ENCODE results near the gene DCHS2.

DCHS2 gene

GRCh38 chr4:154414371-154414770 lies 77.2 kb downstream of the DCHS2 start:
- no peak for DNase-seq (ENCODE audit: extremely low spot score, insufficient read length, low read depth)
- no peak for FAIRE-seq

- FAIRE-seq = no peak
- DNase-seq (ENCODE audit: extremely low spot score, insufficient read length, low read depth) = no peak
These were observed 84.2 kb downstream of the DCHS2 start for GRCh38 chr4:154407443-154407842.

DNA sequence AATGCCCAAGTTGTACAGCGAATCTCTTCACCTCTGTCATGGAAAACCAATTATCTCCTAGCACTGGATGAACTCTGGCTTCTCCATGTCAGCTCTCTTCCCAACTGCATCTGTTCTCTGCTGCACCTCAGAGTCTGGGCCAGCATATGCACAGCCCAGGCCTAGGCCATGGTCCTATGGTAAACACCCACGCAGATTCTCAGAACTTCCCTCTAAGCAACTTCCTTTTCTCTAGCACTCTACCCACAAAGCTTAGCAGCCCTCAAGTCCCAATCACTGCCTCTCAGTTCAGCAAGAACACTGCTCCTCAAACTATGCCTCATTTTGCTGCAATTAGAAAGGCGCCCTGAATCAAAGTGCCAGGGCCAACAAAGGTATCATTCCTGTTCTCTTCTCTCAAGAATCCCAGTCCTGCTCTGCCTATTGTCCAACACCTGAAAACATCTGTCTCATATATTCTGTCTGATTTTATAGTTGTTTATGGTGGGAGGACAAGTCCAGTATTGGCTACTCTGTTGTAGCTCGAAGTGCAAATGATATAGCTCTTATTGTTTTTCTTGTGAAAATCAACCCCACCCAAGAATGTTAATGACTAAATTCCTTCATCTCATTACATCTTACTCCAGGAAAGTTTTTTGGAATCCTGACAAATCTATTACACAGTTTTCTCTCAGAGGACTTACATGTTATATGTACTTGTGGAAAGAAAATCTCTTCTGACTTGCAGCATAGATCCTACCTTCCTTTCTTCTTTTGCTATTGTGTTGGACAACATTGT lies 85.4 kb downstream of the DCHS2 start:
- peak; percentile 56 for FAIRE-seq
- no peak for DNase-seq (ENCODE audit: extremely low spot score, insufficient read length, low read depth)

DNA sequence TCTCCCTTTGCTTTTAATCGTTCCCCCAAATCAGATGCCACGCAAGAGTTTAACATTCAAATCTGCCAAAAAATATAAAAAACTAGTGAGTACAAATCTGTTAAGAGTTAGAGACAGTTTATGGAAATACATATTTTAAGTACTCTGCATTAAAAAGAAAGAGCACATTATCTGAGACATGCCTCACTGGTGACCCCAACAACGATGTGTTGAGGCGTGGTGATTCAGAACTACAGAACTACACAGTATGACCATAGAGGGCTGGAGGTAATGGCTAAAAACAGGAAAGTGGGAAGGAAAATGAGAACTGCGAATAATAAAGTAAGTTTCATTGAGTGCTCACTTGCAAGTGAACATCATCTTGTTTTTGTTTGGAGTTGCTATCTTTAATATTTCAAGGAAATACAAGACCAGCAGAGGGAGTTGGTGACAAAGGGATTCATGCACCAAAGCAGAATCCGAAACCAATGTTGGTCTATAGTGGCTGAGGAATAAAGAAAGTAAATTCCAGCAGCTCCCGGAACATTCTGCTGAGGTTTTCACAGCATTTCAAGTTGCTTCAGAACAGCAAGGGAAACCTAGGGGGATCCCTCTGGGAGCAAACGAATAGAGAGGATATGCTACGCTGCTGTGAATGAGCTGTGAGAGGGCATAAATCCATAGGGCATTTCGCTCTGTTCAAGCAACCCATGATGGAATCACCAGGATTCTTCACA lies 92.2 kb downstream of the DCHS2 start:
- FAIRE-seq = peak; percentile 42
- DNase-seq (ENCODE audit: extremely low spot score, insufficient read length, low read depth) = no peak

- DNase-seq (ENCODE audit: extremely low spot score, insufficient read length, low read depth) (no peak), FAIRE-seq (no peak)
These were observed 101.3 kb downstream of the DCHS2 start for GRCh38 chr4:154390324-154390723.

DNA sequence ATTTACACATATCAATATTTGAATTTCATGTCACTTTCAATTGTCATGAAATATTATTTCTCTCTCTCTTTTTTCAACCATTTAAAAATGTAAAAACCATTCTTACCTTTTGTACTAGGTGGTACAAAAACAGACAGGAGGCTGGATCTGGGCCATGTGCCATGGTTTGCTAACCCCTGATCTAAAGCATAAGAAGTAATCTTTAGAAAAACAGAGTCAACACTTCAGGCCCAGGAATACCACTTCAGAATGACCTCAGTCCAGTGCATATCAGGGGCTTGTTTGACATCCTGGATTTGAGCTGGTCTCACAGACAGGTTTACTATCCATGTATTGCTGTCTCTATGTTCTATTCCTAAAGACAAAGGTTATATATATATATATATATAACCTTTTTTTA lies 102.5 kb downstream of the DCHS2 start:
- no peak for FAIRE-seq
- no peak for DNase-seq (ENCODE audit: extremely low spot score, insufficient read length, low read depth)

GRCh38 chr4:154384012-154384411 lies 107.6 kb downstream of the DCHS2 start:
- no peak for DNase-seq (ENCODE audit: extremely low spot score, insufficient read length, low read depth)
- FAIRE-seq = no peak

GRCh38 chr4:154376486-154376885 lies 115.1 kb downstream of the DCHS2 start:
- DNase-seq (ENCODE audit: extremely low spot score, insufficient read length, low read depth) = no peak
- FAIRE-seq = no peak

DNA sequence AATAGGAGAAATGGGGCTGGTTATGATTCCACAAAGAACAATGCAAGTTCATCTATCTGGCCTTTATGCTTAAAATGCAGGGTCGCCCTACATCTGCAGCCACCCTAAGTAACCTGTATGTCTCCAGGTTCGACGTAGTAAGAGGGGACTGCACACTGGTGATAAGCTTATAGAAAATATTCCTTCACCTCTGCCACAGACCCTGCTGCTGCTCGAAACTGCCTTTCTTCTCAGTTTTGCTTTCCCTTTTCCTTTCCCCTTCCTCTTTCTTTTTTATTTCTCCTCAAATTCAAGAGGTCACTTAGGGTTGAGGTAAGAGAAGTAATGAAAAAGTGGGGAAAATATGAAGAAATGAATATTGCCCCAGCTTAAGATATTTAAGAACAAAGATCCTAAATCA lies 123.5 kb downstream of the DCHS2 start:
- no peak for DNase-seq (ENCODE audit: extremely low spot score, insufficient read length, low read depth)
- FAIRE-seq = peak; percentile 70

- FAIRE-seq = no peak
- no peak for DNase-seq (ENCODE audit: extremely low spot score, insufficient read length, low read depth)
These were observed 123.9 kb downstream of the DCHS2 start for GRCh38 chr4:154367659-154368058.

DNA sequence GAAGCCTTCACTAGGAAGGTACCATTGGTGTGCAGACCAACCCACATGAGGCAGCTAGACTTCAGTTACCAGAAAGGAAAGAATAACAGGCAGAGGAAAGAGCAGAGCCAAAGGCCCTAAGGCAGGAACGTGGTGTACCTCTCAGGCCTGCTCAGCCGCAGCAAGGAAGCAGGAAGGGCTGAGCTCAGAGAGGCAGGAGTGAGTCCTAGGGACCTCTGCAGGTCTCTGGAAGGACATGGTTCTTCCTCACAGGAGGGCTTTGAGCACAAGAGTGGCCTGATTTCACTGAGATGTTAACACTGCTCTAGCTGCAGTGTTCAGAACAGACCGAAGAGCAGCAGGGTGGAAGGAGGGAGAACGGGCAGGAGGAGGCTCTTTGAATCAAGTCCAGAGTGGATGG lies 124.6 kb downstream of the DCHS2 start:
- no peak for FAIRE-seq

DNA sequence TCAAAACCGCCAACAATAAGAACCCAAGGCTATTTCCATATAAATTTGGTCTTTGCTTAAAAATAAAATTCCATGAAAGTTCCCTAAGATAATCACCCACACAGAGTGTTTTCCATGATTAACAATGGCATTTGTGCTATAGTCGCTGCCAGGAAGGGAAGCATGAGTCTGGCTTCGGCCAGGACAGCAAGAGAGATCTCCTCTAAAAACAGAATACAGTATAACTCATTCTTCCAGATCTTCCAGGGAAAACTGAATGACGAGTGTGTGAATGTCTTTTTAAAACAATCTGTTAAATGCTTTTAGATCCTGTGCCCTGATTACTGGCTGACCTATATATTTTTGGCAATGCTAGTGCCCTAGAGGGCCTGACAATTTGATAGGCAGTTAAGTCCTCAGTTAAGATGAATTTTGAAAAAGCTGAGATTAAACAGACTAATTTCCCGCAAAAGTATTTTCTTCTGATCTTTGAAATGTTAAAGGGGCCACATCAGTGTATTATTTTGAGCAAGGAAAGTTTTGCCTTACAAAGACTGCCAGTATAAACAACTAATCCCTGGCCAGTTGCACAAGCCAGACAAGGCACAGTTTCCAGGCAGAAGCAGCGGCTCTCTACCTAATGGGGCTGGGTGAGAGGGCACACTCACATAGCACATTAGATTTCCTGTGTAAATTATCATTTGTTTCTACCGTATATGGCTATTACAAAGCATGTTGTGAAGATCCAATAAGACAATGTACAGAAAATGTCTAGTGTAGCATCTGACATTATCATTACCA lies 127.3 kb downstream of the DCHS2 start:
- DNase-seq (ENCODE audit: extremely low spot score, insufficient read length, low read depth) (no peak), FAIRE-seq (no peak)

More for the DNA sequence above, 124.6 kb downstream of the DCHS2 start:
- no peak for DNase-seq (ENCODE audit: extremely low spot score, insufficient read length, low read depth)

DNA sequence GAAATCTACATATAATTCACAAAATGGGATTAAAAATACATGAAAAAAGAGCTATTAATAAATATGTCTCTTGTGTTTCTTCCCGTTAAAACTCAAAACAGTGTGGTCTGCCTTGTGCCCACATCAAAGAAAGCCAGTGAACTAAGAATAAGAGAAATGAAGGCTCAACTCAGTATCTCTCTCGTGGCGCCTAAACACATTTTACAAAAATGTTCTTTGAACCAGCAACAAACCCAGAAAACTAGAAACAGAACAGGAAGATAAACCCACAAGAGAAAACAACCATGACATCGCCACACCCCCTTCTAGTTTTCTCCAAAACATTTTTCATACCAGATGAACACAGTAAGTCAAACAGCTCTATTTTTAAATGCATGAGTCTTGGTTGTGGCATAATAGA lies 130.1 kb downstream of the DCHS2 start:
- no peak for DNase-seq (ENCODE audit: extremely low spot score, insufficient read length, low read depth)
- FAIRE-seq = no peak

- peak; percentile 5 for FAIRE-seq
- no peak for DNase-seq (ENCODE audit: extremely low spot score, insufficient read length, low read depth)
These were observed 131.1 kb downstream of the DCHS2 start for GRCh38 chr4:154360491-154360890.

DNA sequence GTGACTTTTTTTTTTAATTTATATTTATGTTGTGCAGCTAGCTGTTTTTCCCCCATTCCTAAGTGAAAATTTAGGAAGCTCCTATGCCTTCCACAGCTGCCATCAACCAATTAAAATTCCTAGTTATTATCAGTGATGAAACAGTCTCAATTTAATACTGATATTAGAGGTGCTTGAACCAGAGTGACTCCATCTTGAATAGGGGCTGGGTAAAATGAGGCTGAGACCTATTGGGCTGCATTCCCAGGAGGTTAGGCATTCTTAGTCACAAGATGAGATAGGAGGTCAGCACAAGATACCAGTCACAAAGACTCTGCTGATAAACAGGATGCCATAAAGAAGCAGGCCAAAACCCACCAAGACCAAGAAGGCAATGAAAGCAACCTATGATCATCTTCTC lies 136.7 kb downstream of the DCHS2 start:
- DNase-seq (ENCODE audit: extremely low spot score, insufficient read length, low read depth) = no peak
- no peak for FAIRE-seq

DNA sequence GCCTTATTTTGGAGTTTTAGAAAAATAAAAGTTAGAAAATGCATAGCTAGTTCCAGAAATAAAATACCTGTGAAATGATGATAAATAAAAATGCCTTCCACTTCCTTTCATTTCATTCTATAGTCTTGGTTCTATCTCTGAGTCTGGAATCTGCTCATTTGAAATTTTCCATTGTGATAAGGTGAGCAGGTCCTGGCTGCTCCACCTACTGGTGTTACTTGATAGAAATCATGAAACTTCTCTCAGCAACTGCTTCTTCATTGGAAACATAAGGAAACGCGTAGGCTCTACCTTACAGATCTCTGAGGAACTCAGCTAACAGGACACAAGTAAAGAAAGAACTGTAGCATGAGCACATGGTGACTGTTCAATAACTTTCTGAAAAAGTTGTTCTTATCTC lies 141.8 kb downstream of the DCHS2 start:
- DNase-seq (ENCODE audit: extremely low spot score, insufficient read length, low read depth) (no peak), FAIRE-seq (no peak)

GRCh38 chr4:154348657-154349056 lies 142.9 kb downstream of the DCHS2 start:
- FAIRE-seq = no peak
- no peak for DNase-seq (ENCODE audit: extremely low spot score, insufficient read length, low read depth)

GRCh38 chr4:154345359-154345758 lies 146.2 kb downstream of the DCHS2 start:
- FAIRE-seq (no peak), DNase-seq (ENCODE audit: extremely low spot score, insufficient read length, low read depth) (no peak)

- FAIRE-seq (no peak), DNase-seq (ENCODE audit: extremely low spot score, insufficient read length, low read depth) (no peak)
These were observed 146.9 kb downstream of the DCHS2 start for GRCh38 chr4:154344686-154345085.

- no peak for DNase-seq (ENCODE audit: extremely low spot score, insufficient read length, low read depth)
- no peak for FAIRE-seq
These were observed 147.9 kb downstream of the DCHS2 start for GRCh38 chr4:154343651-154344050.

DNA sequence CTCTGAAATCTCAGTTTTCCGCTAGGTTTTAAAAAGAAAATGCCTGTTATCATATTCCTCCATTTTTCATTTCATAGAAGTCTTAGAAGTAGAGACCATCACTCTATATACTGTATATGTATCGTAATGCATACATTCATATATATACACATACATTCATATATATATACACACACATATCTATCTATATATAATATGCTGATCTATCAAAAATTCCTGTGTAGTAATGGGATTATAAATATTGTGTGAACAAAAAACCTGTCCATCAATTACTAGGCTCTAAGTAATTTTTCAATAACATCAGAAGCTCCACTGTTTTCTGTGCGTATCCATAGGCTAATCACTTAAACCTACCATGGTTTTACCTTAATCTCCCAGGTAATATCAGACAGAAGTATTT lies 150.2 kb downstream of the DCHS2 start:
- FAIRE-seq (no peak), DNase-seq (ENCODE audit: extremely low spot score, insufficient read length, low read depth) (no peak)

Measured in GM18507 (cell line).